GM21367 (cell line): Measurements from ENCODE around the gene TOB1.
"Not testable (repeated sequence)": the region's sequence is repeated elsewhere in the genome, so short reads cannot be mapped to it uniquely, and the experiment has no call there.

ENCODE experiments used
- ATAC-seq: cut with Tn5 transposase; IDR thresholded peaks from one replicate; pipeline ENCODE4 v1.9.1; 2021; ENCODE audit not compliant: unreplicated experiment

Gene TOB1

GRCh38 chr17:50871364-50871763, 5.2 kb upstream of the TOB1 start:
- no peak for ATAC-seq

- ATAC-seq: no peak
Measured at GRCh38 chr17:50868602-50869001, 2.4 kb upstream of the TOB1 start.

GRCh38 chr17:50868140-50868438, 1.9 kb upstream of the TOB1 start:
- ATAC-seq: no peak

DNA sequence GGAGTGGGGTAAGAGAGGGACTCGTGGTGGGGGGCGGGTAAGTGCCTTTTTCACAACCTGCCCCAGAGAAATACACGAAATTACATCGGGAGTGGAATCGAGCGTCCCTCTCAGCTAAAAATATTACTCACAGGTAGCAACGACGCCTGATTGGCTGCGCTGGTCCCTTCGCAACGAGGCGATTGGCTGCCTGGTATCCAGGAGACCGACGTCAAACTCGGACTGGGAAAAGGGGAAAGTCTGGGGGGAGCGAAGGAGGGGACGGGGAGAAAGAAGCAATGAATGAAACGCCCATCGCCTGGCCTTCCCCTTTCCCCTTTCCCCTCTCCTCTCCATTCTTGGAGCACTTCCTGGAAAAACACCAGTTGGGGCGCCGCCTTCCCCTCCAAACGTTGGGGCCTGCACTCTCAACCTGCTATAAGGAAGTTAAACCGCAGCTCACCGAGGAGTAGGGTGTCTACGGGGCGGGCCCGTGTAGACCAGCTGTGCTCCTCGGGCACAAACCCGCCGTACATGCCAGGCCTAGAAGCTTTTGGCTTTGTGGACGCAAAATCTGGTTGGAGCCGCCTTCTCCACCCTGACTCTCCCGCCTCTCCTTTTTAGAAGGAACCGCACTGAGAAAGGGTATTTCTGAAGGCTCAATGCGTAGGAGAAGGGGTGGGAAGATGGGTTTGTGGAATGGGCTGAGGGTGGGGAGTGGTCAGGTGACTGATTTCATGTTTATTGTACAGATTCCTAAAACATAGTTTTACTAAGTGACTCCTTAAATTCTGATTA, 1.4 kb upstream of the TOB1 start:
- ATAC-seq: peak; percentile 28

DNA sequence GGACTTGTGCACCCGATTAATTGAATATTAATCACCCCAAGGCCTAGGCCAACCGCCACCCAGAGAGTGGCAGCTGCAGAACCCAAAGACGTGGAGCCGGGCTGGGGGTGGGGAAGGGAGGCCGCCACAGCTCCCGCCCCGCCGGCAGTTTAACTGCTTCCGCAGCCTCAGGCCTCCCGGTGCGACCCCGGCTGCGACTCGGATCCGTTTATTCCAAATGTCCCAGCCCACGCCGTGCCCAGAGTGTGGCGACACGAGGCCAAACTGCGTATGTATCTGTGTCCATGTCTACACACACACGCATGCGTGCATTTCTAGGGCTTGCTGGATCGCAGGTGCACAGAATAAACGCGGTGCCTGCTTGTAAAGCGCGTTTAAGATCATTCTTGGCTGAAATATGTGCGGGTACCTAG, 802 bp upstream of the TOB1 start:
- ATAC-seq: peak; percentile 13

DNA sequence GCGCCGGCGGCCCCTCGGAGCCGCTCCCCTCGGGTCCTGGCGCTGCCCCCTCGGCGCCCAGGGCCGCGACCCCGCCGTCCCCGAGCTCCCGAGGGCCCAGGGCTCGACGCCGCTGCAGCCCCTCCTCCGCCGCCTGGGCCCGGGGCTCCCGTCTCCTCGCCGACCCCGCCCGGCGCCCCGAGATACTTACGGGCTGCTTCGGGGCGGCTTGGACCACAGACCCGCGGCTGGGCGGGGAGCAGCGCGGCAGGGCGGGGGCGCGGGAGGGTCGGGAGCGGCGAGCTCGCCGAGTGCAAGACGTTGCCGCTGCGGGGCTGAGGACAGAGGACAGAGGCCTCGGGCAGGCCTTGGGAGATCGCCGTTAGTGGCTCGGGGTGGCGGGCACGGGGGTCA, 290 bp downstream of the TOB1 start:
- ATAC-seq: peak; percentile 4

- ATAC-seq: peak; percentile 15
Measured at GRCh38 chr17:50865060-50865867, 890 bp downstream of the TOB1 start.

- no peak for ATAC-seq
Measured at GRCh38 chr17:50864747-50865059, 1.5 kb downstream of the TOB1 start.

DNA sequence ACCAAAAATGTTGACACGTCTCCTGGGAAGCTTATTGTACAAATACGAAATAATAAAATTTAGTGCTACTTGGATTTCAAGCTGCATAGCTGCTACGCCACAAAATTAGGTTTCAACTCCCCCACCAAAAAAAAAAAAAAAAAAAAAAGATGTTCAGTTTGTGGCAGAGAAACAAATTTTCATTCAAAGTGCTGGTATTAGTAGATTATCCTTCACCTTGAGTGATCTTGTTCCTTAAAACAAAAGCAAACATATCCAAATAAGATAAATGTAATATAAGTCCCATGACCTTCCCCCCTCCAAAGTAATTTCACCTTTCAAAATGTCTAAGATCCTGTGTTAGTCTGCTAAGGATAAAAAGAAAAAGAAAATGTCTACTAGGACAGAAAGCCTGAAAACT, 2.2 kb downstream of the TOB1 start:
- no peak for ATAC-seq

DNA sequence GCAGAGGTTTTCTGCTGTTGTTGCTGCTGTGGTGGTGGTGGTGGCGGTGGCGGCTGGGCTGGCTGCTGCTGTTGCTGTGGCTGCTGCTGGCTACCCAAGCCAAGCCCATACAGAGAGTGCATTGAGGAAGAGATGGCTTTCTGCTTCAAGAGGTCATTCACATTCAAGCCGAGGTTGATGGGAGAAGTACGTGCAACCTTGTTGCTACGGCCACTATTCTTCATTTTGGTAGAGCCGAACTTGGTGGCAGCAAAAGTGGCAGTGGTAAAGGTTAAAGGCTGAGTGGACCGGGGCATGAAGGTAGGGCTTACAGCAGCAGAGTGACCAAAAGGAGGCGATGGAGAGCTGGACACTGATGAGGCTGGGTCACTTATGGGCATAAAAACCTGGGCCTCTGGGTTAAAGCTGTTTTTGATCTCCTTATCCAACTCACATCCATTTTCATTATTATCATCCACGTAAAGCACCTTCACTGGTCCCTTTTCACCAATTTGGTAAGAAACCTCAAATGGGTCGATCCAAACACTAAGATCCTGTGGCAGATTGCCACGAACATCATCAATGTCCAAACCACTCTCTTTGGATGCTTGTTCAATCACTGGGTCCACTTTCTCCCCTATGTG, 2.8 kb downstream of the TOB1 start:
- ATAC-seq: no peak

- ATAC-seq: no peak
Measured at GRCh38 chr17:50861822-50862528, 4.2 kb downstream of the TOB1 start.

- no peak for ATAC-seq
Measured at GRCh38 chr17:50861334-50861676, 4.8 kb downstream of the TOB1 start.

DNA sequence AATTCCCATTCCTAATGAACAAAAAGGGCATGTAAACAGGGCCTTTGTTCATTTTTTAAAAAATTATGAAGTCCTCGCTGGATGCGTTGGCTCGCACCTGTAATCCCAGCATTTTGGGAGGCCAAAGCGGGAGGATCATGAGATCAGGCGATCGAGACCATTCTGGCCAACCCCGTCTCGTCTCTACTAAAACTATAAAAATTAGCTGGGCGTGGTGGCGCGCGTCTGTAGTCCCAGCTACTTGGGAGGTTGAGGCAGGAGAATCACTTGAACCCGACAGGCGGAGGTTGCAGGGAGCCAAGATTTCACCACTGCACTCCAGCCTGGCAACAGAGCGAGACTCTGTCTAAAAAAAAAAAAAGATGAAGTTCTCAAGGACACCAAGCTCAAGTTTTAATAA, 6.4 kb downstream of the TOB1 start:
- ATAC-seq: not testable (repeated sequence)

GRCh38 chr17:50858486-50859225, 7.5 kb downstream of the TOB1 start:
- ATAC-seq: no peak

DNA sequence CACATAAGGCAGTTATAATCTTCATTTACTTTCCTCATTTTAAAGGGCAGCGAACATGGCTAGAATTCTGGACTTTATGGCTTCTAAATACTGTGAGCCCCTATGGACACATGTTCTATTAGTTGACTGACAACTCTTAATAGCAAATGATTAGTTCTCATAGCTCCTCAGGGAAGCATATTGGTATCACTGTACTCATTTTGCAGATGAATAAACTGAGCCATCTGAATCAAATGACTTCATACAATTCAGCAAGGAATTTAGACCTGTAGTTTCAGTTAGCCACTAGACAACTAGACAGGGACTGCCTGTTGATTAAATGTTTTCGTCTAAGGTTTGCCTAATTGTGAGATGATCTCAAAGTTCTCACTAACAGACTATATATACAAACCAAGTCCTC, 9.7 kb downstream of the TOB1 start:
- no peak for ATAC-seq

- ATAC-seq: no peak
Measured at GRCh38 chr17:50855708-50856330, 10.3 kb downstream of the TOB1 start.

DNA sequence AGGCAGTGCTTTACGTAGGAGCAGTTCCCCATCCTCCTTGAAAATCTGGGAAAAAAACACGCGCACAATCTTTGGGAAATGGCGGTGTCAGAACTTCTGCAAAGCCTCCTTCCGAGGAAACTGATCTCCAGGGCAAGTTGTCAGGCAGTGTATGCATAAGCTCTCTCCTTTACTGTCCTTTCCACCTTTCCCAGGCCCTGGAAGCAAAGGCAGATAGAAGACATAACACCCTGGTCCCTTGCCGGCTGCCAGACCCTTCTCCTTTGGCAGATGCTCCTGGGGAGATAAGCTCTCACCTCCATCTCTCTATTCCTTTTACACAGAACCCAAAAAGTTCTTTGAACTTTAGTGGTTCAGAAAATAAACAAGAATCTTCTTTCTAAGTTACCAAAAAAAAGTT, 12.4 kb downstream of the TOB1 start:
- no peak for ATAC-seq

DNA sequence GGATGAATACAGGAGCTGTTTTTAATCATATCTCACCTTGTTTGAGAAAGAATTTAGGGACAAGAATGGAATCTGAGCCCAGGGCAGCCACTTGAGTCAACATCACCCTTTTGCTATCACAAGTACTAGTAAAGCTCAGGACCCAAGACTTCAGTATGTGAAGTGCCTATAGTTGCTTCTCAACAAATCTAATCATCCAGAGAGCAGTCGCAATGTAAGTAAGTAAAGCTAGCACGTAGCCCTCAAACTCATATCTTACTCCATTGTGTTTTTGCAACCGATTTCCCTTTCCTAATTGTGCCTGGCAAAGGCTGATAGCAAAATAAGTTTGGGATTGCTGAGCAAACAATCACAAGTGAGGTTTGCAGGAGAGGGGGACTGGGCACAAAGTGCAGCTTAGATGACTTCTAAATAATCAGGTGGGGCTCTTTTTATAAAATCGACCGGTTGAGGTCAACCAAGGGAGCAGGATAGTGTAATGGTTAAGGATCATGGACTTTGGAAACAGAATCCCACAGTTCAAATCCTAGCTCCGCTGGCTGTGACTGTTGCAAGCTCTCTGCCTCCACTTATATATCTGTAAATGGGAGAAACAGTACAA, 13.0 kb downstream of the TOB1 start:
- no peak for ATAC-seq

GRCh38 chr17:50850640-50851039, 15.5 kb downstream of the TOB1 start:
- ATAC-seq: no peak

DNA sequence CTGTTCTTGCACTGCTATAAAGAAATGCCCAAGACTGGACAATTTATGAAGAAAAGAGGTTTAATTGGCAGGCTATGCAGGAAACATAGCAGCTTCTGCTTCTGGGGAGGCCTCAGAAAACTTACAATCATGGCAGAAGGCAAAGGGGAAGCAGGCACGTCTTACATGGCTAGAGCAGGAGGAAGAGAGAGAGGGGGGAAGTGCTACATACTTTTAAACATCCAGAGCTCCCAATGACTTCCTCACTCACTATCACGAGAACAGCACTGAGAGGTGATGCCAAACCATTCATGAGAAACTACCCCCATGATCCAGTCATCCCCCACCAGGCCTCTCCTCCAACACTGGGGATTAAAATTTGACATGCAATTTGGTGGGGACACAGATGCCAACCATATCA, 17.4 kb downstream of the TOB1 start:
- ATAC-seq: no peak
